PC-3 (cell line): ENCODE results near the gene SBNO2. TPM values are rescaled to one million over a fixed set of nuclear protein-coding genes. Genes with fewer than 3 reads are reported as not detected.
A peak's percentile ranks its signal among the peaks of the same experiment; 100 is the strongest.

Experiments
- ATAC-seq: fragments of 200-7000 bp; cut with Tn5 transposase; 2 replicates; pipeline ENCODE4 v1.9.1; 2020; ENCODE audit warnings: mild to moderate bottlenecking, moderate library complexity
- BruUV-seq: library from RNA; stranded (reverse); fragments of 400-500 nt; replicated peaks from 2 replicates; lab custom pipeline; 2021; lab: Mats Ljungman, UMichigan
- CTCF ChIA-PET: fragments of 300-600 bp; sonication (Branson Sonifier 250); formaldehyde crosslinking; loops from one replicate; lab custom pipeline; 2022; ENCODE audit warnings: antibody characterized with exemption; lab: Charles Lee
- POLR2A ChIA-PET: fragments of 300-600 bp; sonication (Branson Sonifier 250); formaldehyde crosslinking; loops from one replicate; lab custom pipeline; 2022; ENCODE audit warnings: antibody characterized with exemption; ENCODE audit not compliant: unreplicated experiment; lab: Charles Lee
- DNase-seq: peaks from one replicate; pipeline ENCODE4 v3.0.0-alpha.2; 2015
- H2AFZ ChIP-seq: fragments of 300-600 bp; sonication (generic); 2 replicates; pipeline ENCODE4 v1.6.0; 2016; ENCODE audit warnings: antibody characterized with exemption, low read length
- H3F3A ChIP-seq: fragments of 300-600 bp; sonication (generic); one replicate; pipeline ENCODE4 v1.6.0; 2017; ENCODE audit warnings: antibody characterized with exemption, low read length, control low read depth, mild to moderate bottlenecking; ENCODE audit not compliant: unreplicated experiment
- H3K27ac ChIP-seq: fragments of 300-600 bp; sonication (generic); 2 replicates; pipeline ENCODE4 v1.5.1; 2016; ENCODE audit warnings: mild to moderate bottlenecking, low read length
- H3K27me3 ChIP-seq: fragments of 300-600 bp; sonication (generic); 2 replicates; pipeline ENCODE4 v1.6.1; 2016; ENCODE audit warnings: low read length, mixed read lengths
- H3K36me3 ChIP-seq: fragments of 300-600 bp; sonication (generic); 2 replicates; pipeline ENCODE4 v1.6.1; 2016; ENCODE audit warnings: low read depth, mixed run types, low read length, mixed read lengths
- H3K4me1 ChIP-seq: fragments of 300-600 bp; sonication (generic); 2 replicates; pipeline ENCODE4 v1.5.1; 2016; ENCODE audit warnings: low read length; ENCODE audit not compliant: insufficient read depth
- H3K4me2 ChIP-seq: fragments of 300-600 bp; sonication (generic); 2 replicates; pipeline ENCODE4 v1.6.0; 2016; ENCODE audit warnings: low read length
- H3K4me3 ChIP-seq: fragments of 300-600 bp; sonication (generic); 2 replicates; pipeline ENCODE4 v1.5.1; 2016; ENCODE audit warnings: mild to moderate bottlenecking, low read length, mixed read lengths
- H3K79me2 ChIP-seq: fragments of 300-600 bp; sonication (generic); 2 replicates; pipeline ENCODE4 v1.6.1; 2017; ENCODE audit warnings: low read length, mixed read lengths
- H3K9ac ChIP-seq: fragments of 300-600 bp; sonication (generic); 2 replicates; pipeline ENCODE4 v1.6.0; 2016; ENCODE audit warnings: mild to moderate bottlenecking, low read length
- H3K9me2 ChIP-seq: fragments of 300-600 bp; sonication (generic); replicated peaks from 2 replicates; pipeline ENCODE4 v1.6.1; 2016; ENCODE audit warnings: mixed run types, low read length, mixed read lengths
- H3K9me3 ChIP-seq: fragments of 300-600 bp; sonication (generic); 2 replicates; pipeline ENCODE4 v1.6.1; 2016; ENCODE audit warnings: low read length, mixed read lengths
- H4K20me1 ChIP-seq: fragments of 300-600 bp; sonication (generic); 2 replicates; pipeline ENCODE4 v1.6.1; 2016; ENCODE audit warnings: low read length, mixed read lengths
- CTCF ChIP-seq: fragments of 300-600 bp; sonication (generic); conservative IDR thresholded peaks from 2 replicates; pipeline ENCODE4 v1.5.1; 2017; ENCODE audit warnings: antibody characterized with exemption, low read depth, mild to moderate bottlenecking, low read length
- EZH2 ChIP-seq: fragments of 300-600 bp; sonication (generic); IDR thresholded peaks from one replicate; pipeline ENCODE4 v1.6.1; 2017; ENCODE audit warnings: antibody characterized with exemption, mild to moderate bottlenecking, low read length; ENCODE audit not compliant: unreplicated experiment
- EZH2phosphoT487 ChIP-seq: fragments of 300-600 bp; sonication (generic); IDR thresholded peaks from 2 replicates; pipeline ENCODE4 v1.6.1; 2018; ENCODE audit warnings: mild to moderate bottlenecking, antibody characterized with exemption, low read length, borderline replicate concordance
- intact Hi-C: fragments of 100-400 bp; cut with micrococcal nuclease; formaldehyde crosslinking; loops from 2 replicates; pipeline ENCODE4 v1.9.0; 2023
- total RNA-seq: library from RNA; depleted of rRNA; stranded (reverse); fragments of >200 nt; gene quantifications from 2 replicates; pipeline ENCODE4 v1.2.3, GENCODE V29; 2014

The SBNO2 gene
- total RNA-seq, 1 experiment from 2014 or later, result 62.4 TPM

GRCh38 chr19:1098177-1099051 is 75.7 kb downstream of the SBNO2 start:
- Histone ChIP-seq H3K4me2 (peak overlapping the region; percentile 73), H3F3A (peaks cover 4% of the 10 kb centered on the region), H4K20me1 (peaks cover 10% of the 10 kb centered on the region; the same call in 1 of the 2 replicates), H2AFZ (0 out of 2 replicates have a peak overlapping the region, but pooled peaks have one; percentile 12), H3K36me3 (no peaks in the 10 kb centered on the region), H3K27ac (peak overlapping the region; percentile 93), H3K79me2 (peaks cover 18% of the 10 kb centered on the region), H3K9me2 (no peaks in the 10 kb centered on the region), H3K4me3 (no peak overlapping the region), H3K27me3 (no peaks in the 10 kb centered on the region), H3K4me1 (peaks cover 48% of the 10 kb centered on the region), H3K9me3 (no peaks in the 10 kb centered on the region), H3K9ac (peak overlapping the region; percentile 62; the same call in 1 of the 2 replicates)
- BruUV-seq, result no TSS peak
- POLR2A ChIA-PET, result no interaction called here
- peak; percentile 39 for ATAC-seq
- DNase-seq, result peak; percentile 85
- TF ChIP-seq EZH2, result no peak
- no peak for TF ChIP-seq EZH2phosphoT487
- no peak for TF ChIP-seq CTCF
- intact Hi-C loops, result no loop called here
- CTCF ChIA-PET, result interaction anchor here (0.7 kb wide), 1 partner anchor 100 kb away, joined by 3 read pairs; no protein-coding TSS in a partner anchor

GRCh38 chr19:1097810-1098176 is 76.3 kb downstream of the SBNO2 start:
- H3K79me2 ChIP-seq, result peaks cover 24% of the 10 kb centered on the region
- POLR2A ChIA-PET, result no interaction called here
- DNase-seq (no peak), ATAC-seq (no peak)
- BruUV-seq, result no TSS peak
- H3K9me2 ChIP-seq, result no peaks in the 10 kb centered on the region
- no peaks in the 10 kb centered on the region for H3K9me3 ChIP-seq
- H3F3A ChIP-seq, result peaks cover 4% of the 10 kb centered on the region
- H3K4me3 ChIP-seq, result no peak overlapping the region
- H4K20me1 ChIP-seq, result peaks cover 10% of the 10 kb centered on the region; the same call in 1 of the 2 replicates
- no peak overlapping the region for H2AFZ ChIP-seq
- H3K9ac ChIP-seq, result peak overlapping the region; percentile 24; the same call in 1 of the 2 replicates
- TF ChIP-seq EZH2phosphoT487 (no peak), CTCF (no peak), EZH2 (no peak)
- intact Hi-C loops, result no loop called here
- H3K4me2 ChIP-seq, result 0 out of 2 replicates have a peak overlapping the region, but pooled peaks have one; percentile 73
- no peaks in the 10 kb centered on the region for H3K36me3 ChIP-seq
- CTCF ChIA-PET, result no interaction called here
- H3K27ac ChIP-seq, result peak overlapping the region; percentile 93
- no peaks in the 10 kb centered on the region for H3K27me3 ChIP-seq
- peaks cover 42% of the 10 kb centered on the region for H3K4me1 ChIP-seq
